Neural cell (in vitro differentiated cells): ENCODE data around the gene SLC39A7. TPM values are rescaled to one million over a fixed set of nuclear protein-coding genes. Genes with fewer than 3 reads are reported as not detected.

Experiments
- H2AFZ ChIP-seq: fragments of 200-600, 300-800 bp; sonication (generic), shearing (Covaris generic); 2 replicates; pipeline ENCODE4 v1.6.0; 2014; ENCODE audit warnings: low read depth, mild to moderate bottlenecking, antibody characterized with exemption, low read length, moderate library complexity
- H3F3A ChIP-seq: fragments of 200-600 bp; shearing (Covaris generic); 2 replicates; pipeline ENCODE4 v1.6.1; 2016; ENCODE audit warnings: mild to moderate bottlenecking, moderate library complexity, mixed read lengths, antibody characterized with exemption, low read length; ENCODE audit not compliant: insufficient read depth, poor library complexity, severe bottlenecking
- H3K27ac ChIP-seq: fragments of 200-600, 300-800 bp; sonication (generic), shearing (Covaris generic); 2 replicates; pipeline ENCODE4 v1.5.1; 2014; ENCODE audit warnings: mild to moderate bottlenecking, low read length, moderate library complexity
- H3K27me3 ChIP-seq: fragments of 300-800, 200-600 bp; sonication (generic), shearing (Covaris generic); 2 replicates; pipeline ENCODE4 v1.6.0; 2014; ENCODE audit warnings: mild to moderate bottlenecking, low read depth, low read length, moderate library complexity; ENCODE audit not compliant: insufficient read depth
- H3K36me3 ChIP-seq: fragments of 300-800, 200-600 bp; sonication (generic), shearing (Covaris generic); 2 replicates; pipeline ENCODE4 v1.5.1; 2014; ENCODE audit warnings: mild to moderate bottlenecking, antibody characterized with exemption, low read length, moderate library complexity; ENCODE audit not compliant: insufficient read depth
- H3K4me2 ChIP-seq: fragments of 300-800, 200-600 bp; sonication (generic), shearing (Covaris generic); 2 replicates; pipeline ENCODE4 v1.6.0; 2014; ENCODE audit warnings: mild to moderate bottlenecking, low read length
- H3K4me3 ChIP-seq: fragments of 300-800, 200-600 bp; sonication (generic), shearing (Covaris generic); 2 replicates; pipeline ENCODE4 v1.5.1; 2014; ENCODE audit warnings: mild to moderate bottlenecking, low read length, moderate library complexity
- H3K79me2 ChIP-seq: fragments of 200-600 bp; shearing (Covaris generic); replicated peaks from 2 replicates; pipeline ENCODE4 v1.6.0; 2014; ENCODE audit warnings: mild to moderate bottlenecking, low read length, moderate library complexity; ENCODE audit not compliant: insufficient read depth
- H3K9ac ChIP-seq: fragments of 300-800, 200-600 bp; sonication (generic), shearing (Covaris generic); 2 replicates; pipeline ENCODE4 v1.6.1; 2016; ENCODE audit warnings: mild to moderate bottlenecking, low read length, mixed read lengths
- H3K9me2 ChIP-seq: fragments of 200-600 bp; shearing (Covaris generic); 2 replicates; pipeline ENCODE4 v1.6.1; 2016; ENCODE audit warnings: mild to moderate bottlenecking, low read length, mixed read lengths; ENCODE audit not compliant: insufficient read depth
- H3K9me3 ChIP-seq: fragments of 200-600, 300-800 bp; sonication (generic), shearing (Covaris generic); 2 replicates; pipeline ENCODE4 v1.6.1; 2016; ENCODE audit warnings: mild to moderate bottlenecking, mixed run types, low read length, moderate library complexity, mixed read lengths
- H4K20me1 ChIP-seq: fragments of 200-600 bp; shearing (Covaris generic); 2 replicates; pipeline ENCODE4 v1.6.1; 2016; ENCODE audit warnings: mild to moderate bottlenecking, mixed run types; ENCODE audit not compliant: insufficient read depth
- CTCF ChIP-seq: fragments of 450-650 bp; IDR thresholded peaks from 2 replicates; pipeline ENCODE4 v1.5.1; 2014; ENCODE audit warnings: antibody characterized with exemption, mild to moderate bottlenecking, moderate library complexity; ENCODE audit not compliant: poor library complexity, severe bottlenecking
- EP300 ChIP-seq: fragments of 450-650 bp; conservative IDR thresholded peaks from 2 replicates; pipeline ENCODE4 v1.6.1; 2014; ENCODE audit warnings: antibody characterized with exemption, mild to moderate bottlenecking, moderate library complexity; ENCODE audit not compliant: poor library complexity, severe bottlenecking
- EZH2 ChIP-seq: fragments of 200-600, 300-800 bp; shearing (Covaris generic), sonication (generic); IDR thresholded peaks from 2 replicates; pipeline ENCODE4 v1.6.1; 2014; ENCODE audit warnings: antibody characterized with exemption, low read length, borderline replicate concordance, mild to moderate bottlenecking; ENCODE audit not compliant: insufficient read depth, poor library complexity, severe bottlenecking
- MXI1 ChIP-seq: fragments of 450-650 bp; conservative IDR thresholded peaks from 2 replicates; pipeline ENCODE4 v1.6.1; 2014; ENCODE audit warnings: antibody characterized with exemption, mild to moderate bottlenecking; ENCODE audit not compliant: poor library complexity, severe bottlenecking
- RAD21 ChIP-seq: fragments of 450-650 bp; conservative IDR thresholded peaks from 2 replicates; pipeline ENCODE4 v1.6.1; 2014; ENCODE audit warnings: antibody characterized with exemption, mild to moderate bottlenecking, moderate library complexity
- SMC3 ChIP-seq: fragments of 450-650 bp; conservative IDR thresholded peaks from 2 replicates; pipeline ENCODE4 v1.6.1; 2014; ENCODE audit warnings: antibody characterized with exemption, mild to moderate bottlenecking, moderate library complexity; ENCODE audit not compliant: poor library complexity
- TAF1 ChIP-seq: IDR thresholded peaks from 2 replicates; pipeline ENCODE4 v1.6.1; 2012; ENCODE audit warnings: low read depth
- polyA plus RNA-seq: library from polyadenylated mRNA; depleted of rRNA; stranded (reverse); fragments of >200 nt; gene quantifications from 2 replicates; pipeline ENCODE4 v1.2.3, GENCODE V29; 2014
- TF ChIP-seq, protein P1 (sequence below): IDR thresholded peaks from 2 replicates; pipeline ENCODE4 v1.6.1; 2012; ENCODE audit warnings: borderline replicate concordance

The SLC39A7 gene
- polyA plus RNA-seq, 1 donor from 2014 or later = 99.8 TPM

- Histone ChIP-seq H2AFZ (no peak overlapping the region), H3K36me3 (no peaks in the 10 kb centered on the region), H3K4me3 (no peak overlapping the region), H3K79me2 (no peaks in the 10 kb centered on the region), H3F3A (no peaks in the 10 kb centered on the region), H3K27me3 (no peaks in the 10 kb centered on the region), H3K9me2 (no peaks in the 10 kb centered on the region), H3K4me2 (no peak overlapping the region), H3K27ac (no peak overlapping the region), H3K9me3 (no peaks in the 10 kb centered on the region), H4K20me1 (no peaks in the 10 kb centered on the region), H3K9ac (no peak overlapping the region)
- TF ChIP-seq SMC3 (no peak), EZH2 (no peak), CTCF (no peak), MXI1 (no peak)
These were observed 27.0 kb upstream of the SLC39A7 start for GRCh38 chr6:33173535-33174180.

- H3K36me3 ChIP-seq = no peaks in the 10 kb centered on the region
- no peak overlapping the region for H3K4me3 ChIP-seq
- no peaks in the 10 kb centered on the region for H3K27me3 ChIP-seq
- no peaks in the 10 kb centered on the region for H3K9me2 ChIP-seq
- no peaks in the 10 kb centered on the region for H4K20me1 ChIP-seq
- H3F3A ChIP-seq = no peaks in the 10 kb centered on the region
- H3K4me2 ChIP-seq = no peak overlapping the region
- no peak overlapping the region for H3K9ac ChIP-seq
- no peaks in the 10 kb centered on the region for H3K79me2 ChIP-seq
- H3K27ac ChIP-seq = no peak overlapping the region
- no peaks in the 10 kb centered on the region for H3K9me3 ChIP-seq
- TF ChIP-seq, protein P1, sequence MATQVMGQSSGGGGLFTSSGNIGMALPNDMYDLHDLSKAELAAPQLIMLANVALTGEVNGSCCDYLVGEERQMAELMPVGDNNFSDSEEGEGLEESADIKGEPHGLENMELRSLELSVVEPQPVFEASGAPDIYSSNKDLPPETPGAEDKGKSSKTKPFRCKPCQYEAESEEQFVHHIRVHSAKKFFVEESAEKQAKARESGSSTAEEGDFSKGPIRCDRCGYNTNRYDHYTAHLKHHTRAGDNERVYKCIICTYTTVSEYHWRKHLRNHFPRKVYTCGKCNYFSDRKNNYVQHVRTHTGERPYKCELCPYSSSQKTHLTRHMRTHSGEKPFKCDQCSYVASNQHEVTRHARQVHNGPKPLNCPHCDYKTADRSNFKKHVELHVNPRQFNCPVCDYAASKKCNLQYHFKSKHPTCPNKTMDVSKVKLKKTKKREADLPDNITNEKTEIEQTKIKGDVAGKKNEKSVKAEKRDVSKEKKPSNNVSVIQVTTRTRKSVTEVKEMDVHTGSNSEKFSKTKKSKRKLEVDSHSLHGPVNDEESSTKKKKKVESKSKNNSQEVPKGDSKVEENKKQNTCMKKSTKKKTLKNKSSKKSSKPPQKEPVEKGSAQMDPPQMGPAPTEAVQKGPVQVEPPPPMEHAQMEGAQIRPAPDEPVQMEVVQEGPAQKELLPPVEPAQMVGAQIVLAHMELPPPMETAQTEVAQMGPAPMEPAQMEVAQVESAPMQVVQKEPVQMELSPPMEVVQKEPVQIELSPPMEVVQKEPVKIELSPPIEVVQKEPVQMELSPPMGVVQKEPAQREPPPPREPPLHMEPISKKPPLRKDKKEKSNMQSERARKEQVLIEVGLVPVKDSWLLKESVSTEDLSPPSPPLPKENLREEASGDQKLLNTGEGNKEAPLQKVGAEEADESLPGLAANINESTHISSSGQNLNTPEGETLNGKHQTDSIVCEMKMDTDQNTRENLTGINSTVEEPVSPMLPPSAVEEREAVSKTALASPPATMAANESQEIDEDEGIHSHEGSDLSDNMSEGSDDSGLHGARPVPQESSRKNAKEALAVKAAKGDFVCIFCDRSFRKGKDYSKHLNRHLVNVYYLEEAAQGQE = no peak
- TF ChIP-seq EZH2 (no peak), TAF1 (no peak), MXI1 (no peak), SMC3 (no peak), EP300 (no peak), RAD21 (no peak), CTCF (no peak)
- H2AFZ ChIP-seq = no peak overlapping the region
These were observed 25.9 kb upstream of the SLC39A7 start for GRCh38 chr6:33174784-33175183.
